Measurements from ENCODE around the gene PLA2G2E.
"Not testable (repeated sequence)": the region's sequence is repeated elsewhere in the genome, so short reads cannot be mapped to it uniquely, and the experiment has no call there.

Gene PLA2G2E

GRCh38 chr1:19942088-19942487, 18.7 kb upstream of the PLA2G2E start:
- ATAC-seq: no peak
- no peak for DNase-seq (ENCODE audit: low spot score in 2 of 2)
- no peak overlapping the region for H3K27ac Mint-ChIP-seq
- no peak overlapping the region for H3K4me3 Mint-ChIP-seq
- H3K36me3 Mint-ChIP-seq: no peaks in the 10 kb centered on the region
- no peaks in the 10 kb centered on the region for H3K4me1 Mint-ChIP-seq
- H3K9me3 Mint-ChIP-seq: no peaks in the 10 kb centered on the region

- no peak overlapping the region for H3K27ac Mint-ChIP-seq
- H3K4me3 Mint-ChIP-seq: no peak overlapping the region
- no peaks in the 10 kb centered on the region for H3K36me3 Mint-ChIP-seq
- H3K4me1 Mint-ChIP-seq: no peaks in the 10 kb centered on the region
- H3K9me3 Mint-ChIP-seq: no peaks in the 10 kb centered on the region
- DNase-seq (ENCODE audit: low spot score in 2 of 2) (no peak), ATAC-seq (no peak)
Observed at GRCh38 chr1:19941206-19941568, 17.8 kb upstream of the PLA2G2E start.

GRCh38 chr1:19940486-19941205, 17.2 kb upstream of the PLA2G2E start:
- no peak overlapping the region for H3K27ac Mint-ChIP-seq
- no peak overlapping the region for H3K4me3 Mint-ChIP-seq
- DNase-seq (ENCODE audit: low spot score in 2 of 2): no peak
- no peak for ATAC-seq
- no peaks in the 10 kb centered on the region for H3K9me3 Mint-ChIP-seq
- H3K4me1 Mint-ChIP-seq: no peaks in the 10 kb centered on the region
- no peaks in the 10 kb centered on the region for H3K36me3 Mint-ChIP-seq

- Mint-ChIP-seq H3K36me3 (no peaks in the 10 kb centered on the region), H3K9me3 (no peaks in the 10 kb centered on the region), H3K4me1 (no peaks in the 10 kb centered on the region), H3K4me3 (no peak overlapping the region), H3K27ac (no peak overlapping the region)
- ATAC-seq: no peak
- DNase-seq (ENCODE audit: low spot score in 2 of 2): no peak
Observed at GRCh38 chr1:19938472-19938871, 15.1 kb upstream of the PLA2G2E start.

GRCh38 chr1:19936061-19936750, 12.8 kb upstream of the PLA2G2E start:
- no peaks in the 10 kb centered on the region for H3K4me1 Mint-ChIP-seq
- H3K9me3 Mint-ChIP-seq: peaks cover 9% of the 10 kb centered on the region
- DNase-seq (ENCODE audit: low spot score in 2 of 2) (no peak), ATAC-seq (no peak)
- H3K4me3 Mint-ChIP-seq: no peak overlapping the region
- H3K36me3 Mint-ChIP-seq: no peaks in the 10 kb centered on the region
- H3K27ac Mint-ChIP-seq: no peak overlapping the region

GRCh38 chr1:19934336-19934735, 10.9 kb upstream of the PLA2G2E start:
- Mint-ChIP-seq H3K4me1 (no peaks in the 10 kb centered on the region), H3K27ac (no peak overlapping the region), H3K9me3 (peaks cover 9% of the 10 kb centered on the region), H3K4me3 (no peak overlapping the region), H3K36me3 (no peaks in the 10 kb centered on the region)
- DNase-seq (ENCODE audit: low spot score in 2 of 2) (no peak), ATAC-seq (no peak)

GRCh38 chr1:19932866-19933265, 9.4 kb upstream of the PLA2G2E start:
- Mint-ChIP-seq H3K27ac (no peak overlapping the region), H3K9me3 (peaks cover 9% of the 10 kb centered on the region), H3K4me1 (no peaks in the 10 kb centered on the region), H3K4me3 (no peak overlapping the region), H3K36me3 (no peaks in the 10 kb centered on the region)
- no peak for DNase-seq (ENCODE audit: low spot score in 2 of 2)
- no peak for ATAC-seq

GRCh38 chr1:19927130-19927421, 3.7 kb upstream of the PLA2G2E start:
- not testable (repeated sequence) for H3K27ac Mint-ChIP-seq; H3K9me3 Mint-ChIP-seq; H3K36me3 Mint-ChIP-seq; ATAC-seq; DNase-seq (ENCODE audit: low spot score in 2 of 2); H3K4me1 Mint-ChIP-seq; H3K4me3 Mint-ChIP-seq

GRCh38 chr1:19926296-19927129, 3.1 kb upstream of the PLA2G2E start:
- H3K4me1 Mint-ChIP-seq: no peaks in the 10 kb centered on the region
- ATAC-seq: no peak
- no peak for DNase-seq (ENCODE audit: low spot score in 2 of 2)
- H3K36me3 Mint-ChIP-seq: no peaks in the 10 kb centered on the region
- H3K4me3 Mint-ChIP-seq: no peak overlapping the region
- H3K27ac Mint-ChIP-seq: no peak overlapping the region
- H3K9me3 Mint-ChIP-seq: no peaks in the 10 kb centered on the region

GRCh38 chr1:19925342-19926070, 2.1 kb upstream of the PLA2G2E start:
- no peak overlapping the region for H3K27ac Mint-ChIP-seq
- DNase-seq (ENCODE audit: low spot score in 2 of 2): no peak
- H3K36me3 Mint-ChIP-seq: no peaks in the 10 kb centered on the region
- H3K4me1 Mint-ChIP-seq: no peaks in the 10 kb centered on the region
- ATAC-seq: no peak
- no peaks in the 10 kb centered on the region for H3K9me3 Mint-ChIP-seq
- H3K4me3 Mint-ChIP-seq: no peak overlapping the region

GRCh38 chr1:19923953-19924346, 533 bp upstream of the PLA2G2E start:
- no peak for ATAC-seq
- Mint-ChIP-seq H3K4me3 (no peak overlapping the region), H3K9me3 (no peaks in the 10 kb centered on the region), H3K4me1 (no peaks in the 10 kb centered on the region), H3K27ac (no peak overlapping the region), H3K36me3 (no peaks in the 10 kb centered on the region)
- DNase-seq (ENCODE audit: low spot score in 2 of 2): no peak

- Mint-ChIP-seq H3K27ac (no peak overlapping the region), H3K36me3 (no peaks in the 10 kb centered on the region), H3K4me1 (no peaks in the 10 kb centered on the region), H3K4me3 (no peak overlapping the region), H3K9me3 (no peaks in the 10 kb centered on the region)
- ATAC-seq (no peak), DNase-seq (ENCODE audit: low spot score in 2 of 2) (no peak)
Observed at GRCh38 chr1:19922015-19922688, 1.3 kb downstream of the PLA2G2E start.

GRCh38 chr1:19921310-19921709, 2.1 kb downstream of the PLA2G2E start:
- H3K27ac Mint-ChIP-seq: no peak overlapping the region

GRCh38 chr1:19920132-19920710, 3.2 kb downstream of the PLA2G2E start:
- Mint-ChIP-seq H3K4me3 (no peak overlapping the region), H3K9me3 (no peaks in the 10 kb centered on the region), H3K4me1 (no peaks in the 10 kb centered on the region), H3K36me3 (no peaks in the 10 kb centered on the region), H3K27ac (no peak overlapping the region)
- DNase-seq (ENCODE audit: low spot score in 2 of 2): no peak
- no peak for ATAC-seq

More at GRCh38 chr1:19921310-19921709, 2.1 kb downstream of the PLA2G2E start:
- Mint-ChIP-seq H3K9me3 (no peaks in the 10 kb centered on the region), H3K4me3 (no peak overlapping the region), H3K4me1 (no peaks in the 10 kb centered on the region), H3K36me3 (no peaks in the 10 kb centered on the region)
- no peak for ATAC-seq
- no peak for DNase-seq (ENCODE audit: low spot score in 2 of 2)

- Mint-ChIP-seq H3K36me3 (peaks cover 11% of the 10 kb centered on the region), H3K4me3 (no peak overlapping the region), H3K4me1 (no peaks in the 10 kb centered on the region), H3K27ac (no peak overlapping the region), H3K9me3 (no peaks in the 10 kb centered on the region)
- ATAC-seq (peak; percentile 64), DNase-seq (ENCODE audit: low spot score in 2 of 2) (peak; percentile 67 to 88)
Observed at GRCh38 chr1:19918057-19918456, 5.4 kb downstream of the PLA2G2E start.
